GM12878 (cell line): ENCODE data around the gene LRP8.

Experiments
- BCL3 ChIP-seq: IDR thresholded peaks from 2 replicates; pipeline ENCODE4 v1.6.1; 2011; ENCODE audit warnings: borderline replicate concordance, low read depth, mild to moderate bottlenecking, moderate library complexity, low read length; ENCODE audit not compliant: insufficient read depth, poor library complexity, severe bottlenecking
- CEBPB ChIP-seq, 2 experiments: fragments of 150-350 bp in 1 of 2; IDR thresholded peaks; 2 replicates each; pipeline ENCODE4 v1.6.1; 2012 to 2014; ENCODE audit warnings: low read depth in 2 of 2, low read length in 2 of 2, borderline replicate concordance in 1 of 2, inconsistent platforms in 1 of 2
- CTCF ChIP-seq, 3 experiments: IDR thresholded peaks in 2 of 3; conservative IDR thresholded peaks in 1 of 3; 2 replicates each; pipeline ENCODE4 v1.5.1; 2011; ENCODE audit warnings: low read depth in 3 of 3, low read length in 3 of 3, mild to moderate bottlenecking in 3 of 3, control low read depth in 2 of 3, moderate library complexity in 2 of 3, inconsistent platforms in 1 of 3, mixed read lengths in 1 of 3; ENCODE audit not compliant: control insufficient read depth in 2 of 3, insufficient read depth in 1 of 3; ENCODE audit errors: extremely low read depth in 1 of 3
- JUND ChIP-seq: IDR thresholded peaks from 2 replicates; pipeline ENCODE4 v1.6.1; 2012; ENCODE audit warnings: low read depth, mild to moderate bottlenecking, low read length, improper control_type of control experiment, moderate library complexity
- MAX ChIP-seq: IDR thresholded peaks from 2 replicates; pipeline ENCODE4 v1.6.1; 2012; ENCODE audit warnings: low read depth, low read length, improper control_type of control experiment
- POLR2A ChIP-seq: IDR thresholded peaks from 2 replicates; pipeline ENCODE4 v1.6.1; 2011; ENCODE audit warnings: low read depth, mild to moderate bottlenecking, low read length
- POLR2AphosphoS2 ChIP-seq: IDR thresholded peaks from 2 replicates; pipeline ENCODE4 v1.6.1; 2011; ENCODE audit warnings: low read depth, mild to moderate bottlenecking, low read length, improper control_type of control experiment, moderate library complexity
- USF2 ChIP-seq: IDR thresholded peaks from 2 replicates; pipeline ENCODE4 v1.6.1; 2011; ENCODE audit warnings: low read depth, low read length, improper control_type of control experiment, borderline replicate concordance

- TF ChIP-seq CTCF (IDR thresholded peaks at IDR 0.05 in 2 of 3, conservative IDR thresholded peaks at IDR 0.05 in 1 of 3; ENCODE audit: control insufficient read depth in 2 of 3, extremely low read depth in 1 of 3, insufficient read depth in 1 of 3, low read depth in 3 of 3, low read length in 3 of 3) (no peak), CEBPB (IDR thresholded peaks at IDR 0.05; ENCODE audit: borderline replicate concordance in 1 of 2, low read depth in 2 of 2, low read length in 2 of 2) (no peak), USF2 (no peak), POLR2AphosphoS2 (no peak), BCL3 (no peak), POLR2A (no peak), JUND (no peak), MAX (no peak)
These were observed 109.7 kb downstream of the LRP8 start for GRCh38 chr1:53218201-53218600.
